ENCODE results near the gene C16orf89.
"Not testable (repeated sequence)": the region's sequence is repeated elsewhere in the genome, so short reads cannot be mapped to it uniquely, and the experiment has no call there.

The C16orf89 gene

DNA sequence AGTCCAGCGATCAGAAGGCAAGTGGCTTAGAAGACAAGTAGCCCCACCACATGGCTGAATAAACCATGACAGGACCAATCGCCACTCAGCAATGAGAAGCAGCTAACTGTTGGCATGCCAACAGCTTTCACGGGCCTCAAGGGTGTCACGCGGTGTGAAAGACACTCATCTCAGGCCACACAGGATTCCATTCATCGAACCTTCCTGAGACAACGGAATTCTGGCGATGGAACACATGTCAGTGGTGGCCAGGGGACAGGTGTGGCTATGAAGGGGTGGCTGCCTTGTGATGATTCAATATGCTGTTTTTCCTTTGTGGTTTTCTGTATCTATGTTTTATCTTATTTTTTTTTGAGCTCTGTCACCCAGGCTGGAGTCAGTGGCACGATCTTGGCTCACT, 24.8 kb upstream of the C16orf89 start:
- DNase-seq (ENCODE audit: low spot score); in situ Hi-C loops (cut with MboI; ENCODE audit: low pct_unique_long_range_greater_than_20kb, low sequenced_read_pairs, unreplicated experiment): not testable (repeated sequence)

DNA sequence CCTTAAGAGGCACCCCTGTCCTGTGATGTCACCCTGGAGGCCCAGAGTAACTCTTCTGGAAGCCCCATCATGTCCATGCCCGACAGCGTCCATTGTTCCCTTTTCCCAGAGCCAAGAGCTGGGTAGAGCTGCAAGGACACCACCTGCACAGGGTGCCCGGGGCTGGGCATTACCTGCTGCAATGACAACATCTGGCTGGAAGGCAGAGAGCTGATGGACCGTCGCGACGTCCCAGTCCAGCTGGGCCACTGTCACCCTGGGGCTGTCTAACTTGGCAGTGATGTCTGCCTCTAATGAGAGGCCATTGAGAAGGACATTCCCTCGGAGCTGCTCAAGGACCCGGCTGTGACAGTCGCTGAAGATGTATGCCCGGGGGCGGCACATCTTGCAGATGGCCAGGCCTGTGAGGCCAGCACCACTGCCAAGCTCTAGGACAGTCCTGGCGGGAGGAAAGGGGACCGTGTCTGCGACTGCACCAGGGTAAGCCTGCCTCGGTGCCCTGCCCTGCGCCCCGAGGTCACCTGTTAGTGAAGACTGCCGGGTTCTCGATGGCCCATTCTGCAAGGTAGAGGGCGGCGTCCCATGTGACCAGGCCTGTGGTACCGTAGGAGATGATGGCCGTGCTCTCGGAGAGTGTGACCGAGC, 24.3 kb upstream of the C16orf89 start:
- DNase-seq (ENCODE audit: low spot score); in situ Hi-C loops (cut with MboI; ENCODE audit: low pct_unique_long_range_greater_than_20kb, low sequenced_read_pairs, unreplicated experiment): not testable (repeated sequence)

DNA sequence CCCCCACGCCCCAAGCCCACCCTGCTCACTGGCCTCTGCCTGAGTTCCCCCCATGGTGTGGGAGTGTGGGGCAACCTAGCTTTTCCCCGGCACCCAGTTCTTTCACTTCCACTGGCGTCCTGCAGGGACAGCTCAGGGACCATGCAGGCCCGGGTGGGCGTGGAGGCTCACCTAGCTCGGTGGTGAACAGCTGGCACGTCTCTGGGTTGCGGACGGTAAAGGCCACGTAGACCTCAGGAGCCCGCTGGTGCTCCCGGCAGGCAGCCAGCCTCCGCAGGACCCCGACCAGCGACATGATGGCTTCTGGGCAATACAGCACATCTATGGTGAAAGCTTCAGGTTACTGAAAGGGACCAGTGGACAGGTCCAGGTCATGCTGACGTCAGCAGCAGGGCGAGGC, 23.2 kb upstream of the C16orf89 start:
- DNase-seq (ENCODE audit: low spot score); in situ Hi-C loops (cut with MboI; ENCODE audit: low pct_unique_long_range_greater_than_20kb, low sequenced_read_pairs, unreplicated experiment): not testable (repeated sequence)

DNA sequence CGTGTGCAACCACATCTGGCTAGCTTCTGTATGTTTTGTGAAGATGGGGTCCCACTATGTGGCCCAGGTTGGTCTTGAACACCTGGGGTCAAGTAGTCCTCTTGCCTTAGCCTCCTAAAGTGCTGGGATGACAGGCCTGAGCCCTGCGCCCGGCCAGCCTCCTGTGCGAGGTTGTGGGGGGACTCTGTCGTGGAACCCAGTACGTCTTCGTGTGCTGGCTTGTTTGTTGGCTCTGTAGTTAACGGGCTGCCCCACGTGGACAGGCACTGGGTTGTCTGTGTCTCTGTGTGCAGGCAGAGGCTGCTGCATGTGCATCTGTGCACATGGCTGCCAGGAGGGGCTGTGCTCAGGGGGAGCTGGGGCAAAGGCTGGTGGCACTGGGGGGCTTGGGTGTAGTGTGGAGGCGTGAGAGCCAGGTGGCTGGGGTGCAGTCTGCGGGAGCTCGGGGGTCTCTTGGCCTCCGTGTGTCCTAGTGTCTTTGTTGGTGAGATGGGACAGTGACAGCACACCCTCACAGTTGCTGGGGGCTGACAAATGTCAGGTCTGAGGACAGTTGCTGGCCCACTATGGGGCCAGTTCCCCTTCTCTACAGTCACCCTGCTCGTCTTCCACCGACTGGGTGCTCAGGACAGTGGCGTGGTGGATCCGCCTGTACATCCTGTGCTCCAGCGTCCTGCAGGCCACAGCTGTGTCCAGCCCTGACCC, 22.5 kb upstream of the C16orf89 start:
- DNase-seq (ENCODE audit: low spot score); in situ Hi-C loops (cut with MboI; ENCODE audit: low pct_unique_long_range_greater_than_20kb, low sequenced_read_pairs, unreplicated experiment): not testable (repeated sequence)

DNA sequence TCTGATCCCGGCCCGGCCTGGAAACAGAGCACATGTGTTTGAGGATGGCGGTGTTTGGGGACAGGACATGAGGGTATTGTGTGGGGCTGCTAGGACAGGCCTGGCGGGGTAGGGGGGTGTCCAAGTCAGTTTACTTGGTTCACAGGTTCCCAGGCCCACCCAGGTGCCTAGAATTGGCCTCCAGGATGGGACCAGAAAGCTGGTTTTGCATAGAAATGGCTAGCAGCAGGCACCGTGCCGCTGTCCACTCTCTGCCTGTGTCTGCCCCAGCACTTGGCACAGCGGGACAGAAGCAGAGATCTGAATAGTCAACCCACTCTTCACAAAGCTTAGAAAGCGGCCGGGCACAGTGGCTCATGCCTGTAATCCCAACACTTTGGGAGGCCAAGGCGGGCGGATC, 20.0 kb upstream of the C16orf89 start:
- DNase-seq (ENCODE audit: low spot score); in situ Hi-C loops (cut with MboI; ENCODE audit: low pct_unique_long_range_greater_than_20kb, low sequenced_read_pairs, unreplicated experiment): not testable (repeated sequence)

DNA sequence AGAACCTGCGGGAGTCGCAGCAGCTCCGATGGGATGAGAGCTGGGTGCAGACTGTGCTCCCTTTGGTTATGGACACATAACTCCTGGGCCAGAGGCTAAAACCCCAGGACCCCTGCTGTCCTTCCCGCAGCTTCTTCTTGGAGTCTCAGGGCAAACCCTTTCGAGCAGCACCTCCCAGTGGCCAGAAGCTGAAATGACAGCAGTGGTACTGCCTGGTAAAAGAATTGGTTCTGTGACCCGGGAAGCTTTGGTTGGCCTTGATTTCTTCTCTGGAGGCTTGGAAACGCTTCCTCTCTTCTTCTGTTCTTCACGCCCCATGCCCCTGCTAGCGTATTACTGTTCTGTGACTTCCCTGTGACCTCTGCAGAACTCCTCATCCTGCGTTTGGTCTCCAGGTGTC, 19.0 kb upstream of the C16orf89 start:
- in situ Hi-C loops (cut with MboI; ENCODE audit: low pct_unique_long_range_greater_than_20kb, low sequenced_read_pairs, unreplicated experiment): not testable (repeated sequence)
- peak; percentile 72 for DNase-seq (ENCODE audit: low spot score)
- TF ChIP-seq, protein P1, sequence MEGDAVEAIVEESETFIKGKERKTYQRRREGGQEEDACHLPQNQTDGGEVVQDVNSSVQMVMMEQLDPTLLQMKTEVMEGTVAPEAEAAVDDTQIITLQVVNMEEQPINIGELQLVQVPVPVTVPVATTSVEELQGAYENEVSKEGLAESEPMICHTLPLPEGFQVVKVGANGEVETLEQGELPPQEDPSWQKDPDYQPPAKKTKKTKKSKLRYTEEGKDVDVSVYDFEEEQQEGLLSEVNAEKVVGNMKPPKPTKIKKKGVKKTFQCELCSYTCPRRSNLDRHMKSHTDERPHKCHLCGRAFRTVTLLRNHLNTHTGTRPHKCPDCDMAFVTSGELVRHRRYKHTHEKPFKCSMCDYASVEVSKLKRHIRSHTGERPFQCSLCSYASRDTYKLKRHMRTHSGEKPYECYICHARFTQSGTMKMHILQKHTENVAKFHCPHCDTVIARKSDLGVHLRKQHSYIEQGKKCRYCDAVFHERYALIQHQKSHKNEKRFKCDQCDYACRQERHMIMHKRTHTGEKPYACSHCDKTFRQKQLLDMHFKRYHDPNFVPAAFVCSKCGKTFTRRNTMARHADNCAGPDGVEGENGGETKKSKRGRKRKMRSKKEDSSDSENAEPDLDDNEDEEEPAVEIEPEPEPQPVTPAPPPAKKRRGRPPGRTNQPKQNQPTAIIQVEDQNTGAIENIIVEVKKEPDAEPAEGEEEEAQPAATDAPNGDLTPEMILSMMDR (IDR thresholded peaks at IDR 0.05; ENCODE audit: extremely low read depth, insufficient read depth, missing control alignments): peak; percentile 89

DNA sequence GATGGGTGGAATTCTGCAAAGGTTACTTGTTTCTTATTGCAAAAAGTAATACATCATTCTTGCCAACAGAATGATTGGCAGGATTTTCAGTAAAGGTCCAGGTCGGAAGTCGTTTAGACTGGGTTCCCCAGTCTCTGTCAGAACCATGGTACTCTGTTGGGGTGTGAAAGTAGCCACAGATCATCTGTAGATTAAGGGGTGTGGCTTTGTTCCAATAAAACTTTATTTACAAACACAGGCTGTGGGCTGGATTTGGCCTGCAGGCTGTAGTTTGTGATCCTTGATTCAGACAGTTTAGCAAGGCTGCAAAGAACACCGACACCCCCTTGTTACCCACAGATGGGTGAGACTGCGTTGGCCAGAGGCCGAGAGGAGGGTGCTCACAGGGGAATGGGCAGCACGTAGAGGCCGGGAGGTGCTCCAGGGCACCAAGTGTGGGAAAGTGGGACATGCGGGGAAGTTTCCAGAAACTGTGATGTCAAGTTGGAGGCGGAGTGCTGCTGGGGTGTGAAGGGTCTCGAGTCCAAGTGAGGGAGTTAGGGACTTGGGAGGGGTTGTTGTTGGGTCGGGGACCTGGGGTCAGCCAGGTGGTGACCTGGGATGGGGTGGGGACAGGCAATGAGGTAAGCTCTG, 18.5 kb upstream of the C16orf89 start:
- DNase-seq (ENCODE audit: low spot score); in situ Hi-C loops (cut with MboI; ENCODE audit: low pct_unique_long_range_greater_than_20kb, low sequenced_read_pairs, unreplicated experiment): not testable (repeated sequence)

DNA sequence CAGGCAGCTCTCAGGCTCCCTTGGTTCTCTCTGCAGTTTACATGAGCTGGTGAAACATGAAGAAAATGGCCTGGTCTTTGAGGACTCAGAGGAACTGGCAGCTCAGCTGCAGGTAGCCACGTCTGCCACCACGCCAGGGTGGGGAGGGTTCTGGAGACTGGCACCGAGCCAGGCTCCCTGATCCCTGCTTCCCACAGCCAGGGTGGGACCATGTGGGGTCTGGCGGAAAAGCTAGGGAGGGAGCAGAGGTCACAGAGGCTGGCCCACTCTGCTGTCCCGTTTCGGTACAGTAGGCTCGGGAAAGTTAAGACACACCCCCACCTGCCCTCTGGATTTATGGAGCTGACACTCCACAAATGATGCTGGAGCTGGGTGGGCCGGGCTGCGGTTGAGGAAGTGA, 17.9 kb upstream of the C16orf89 start:
- DNase-seq (ENCODE audit: low spot score); in situ Hi-C loops (cut with MboI; ENCODE audit: low pct_unique_long_range_greater_than_20kb, low sequenced_read_pairs, unreplicated experiment): not testable (repeated sequence)

DNA sequence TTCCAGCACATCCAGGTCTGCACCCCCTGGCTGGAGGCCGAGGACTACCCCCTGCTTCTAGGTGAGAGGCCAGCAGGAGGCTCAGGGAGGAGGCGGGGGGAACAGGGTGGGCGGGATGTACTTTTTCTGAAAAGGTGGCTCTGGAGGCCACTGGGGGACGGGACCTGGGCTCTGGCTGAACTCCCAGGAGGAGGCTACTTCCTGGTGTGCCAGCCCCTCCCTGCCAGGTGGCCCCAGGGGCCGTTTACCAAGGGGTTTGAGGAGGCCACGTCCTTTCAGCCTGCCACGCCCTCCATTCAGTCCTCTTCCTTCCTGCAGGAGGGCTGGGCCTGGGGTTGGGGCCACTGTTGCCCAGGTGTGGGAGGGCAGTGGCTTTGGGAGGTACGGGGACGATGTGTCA, 15.2 kb upstream of the C16orf89 start:
- DNase-seq (ENCODE audit: low spot score); in situ Hi-C loops (cut with MboI; ENCODE audit: low pct_unique_long_range_greater_than_20kb, low sequenced_read_pairs, unreplicated experiment): not testable (repeated sequence)

DNA sequence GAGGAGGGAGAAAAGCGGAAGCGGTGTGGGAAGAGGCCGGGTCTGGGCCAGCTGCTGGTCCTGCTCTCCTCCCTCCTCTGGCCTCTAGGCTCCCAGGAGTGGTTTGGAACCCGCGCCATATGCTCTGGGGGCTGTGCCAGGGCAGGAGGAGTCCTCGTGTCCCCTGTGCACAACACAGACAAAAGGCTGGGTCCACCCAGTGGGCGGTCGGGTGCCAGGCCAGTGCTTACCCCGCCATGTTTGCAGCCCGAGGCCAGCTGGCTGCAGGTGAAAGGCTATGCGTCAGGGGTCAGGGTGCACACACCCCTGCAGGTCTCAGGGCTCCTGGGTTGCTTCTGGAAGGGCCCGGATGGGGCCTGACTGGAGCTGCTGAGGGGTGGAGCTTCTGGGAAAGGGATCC, 14.7 kb upstream of the C16orf89 start:
- DNase-seq (ENCODE audit: low spot score); in situ Hi-C loops (cut with MboI; ENCODE audit: low pct_unique_long_range_greater_than_20kb, low sequenced_read_pairs, unreplicated experiment): not testable (repeated sequence)

DNA sequence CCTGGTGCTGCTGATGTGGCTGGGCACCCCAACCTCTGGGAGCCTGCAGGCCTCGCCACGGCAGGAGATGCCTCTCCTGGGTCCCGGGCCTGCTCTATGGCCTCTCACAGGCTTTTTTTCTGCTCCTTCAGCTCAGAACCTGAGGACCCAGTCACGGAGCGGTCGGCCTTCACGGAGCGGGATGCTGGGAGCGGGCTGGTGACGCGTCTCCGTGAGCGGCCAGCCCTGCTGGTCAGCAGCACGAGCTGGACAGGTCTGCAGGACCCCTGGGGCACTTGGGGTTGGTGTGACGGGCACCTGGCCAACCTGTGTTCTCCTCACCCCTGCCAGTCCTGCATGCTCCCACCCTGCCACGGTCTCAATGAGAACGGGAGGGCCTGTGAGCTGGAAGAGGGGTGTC, 12.9 kb upstream of the C16orf89 start:
- in situ Hi-C loops (cut with MboI; ENCODE audit: low pct_unique_long_range_greater_than_20kb, low sequenced_read_pairs, unreplicated experiment): no loop called here
- DNase-seq (ENCODE audit: low spot score): no peak
- TF ChIP-seq, protein P1 (IDR thresholded peaks at IDR 0.05; ENCODE audit: extremely low read depth, insufficient read depth, missing control alignments): no peak
